ENCODE data around the gene SLC18A2.

DNA sequence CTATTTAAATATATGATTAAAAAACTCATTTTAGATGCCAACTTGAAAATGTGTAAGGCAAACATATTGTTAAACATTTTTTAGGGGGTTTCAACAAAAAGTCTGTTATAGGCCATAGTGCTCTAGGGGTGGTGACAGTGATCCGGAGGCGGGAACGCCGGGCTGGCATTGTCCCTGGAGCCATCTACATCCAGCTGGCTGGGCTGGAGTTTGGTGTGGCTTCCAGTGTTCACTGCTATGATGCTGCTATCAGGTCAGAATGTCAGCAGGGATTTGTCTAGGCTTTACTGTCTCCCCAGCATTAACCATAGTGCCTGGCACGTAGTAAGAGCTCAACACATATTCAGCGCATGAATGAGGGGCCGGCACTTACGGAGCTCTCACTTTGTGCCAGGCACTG is 1.9 kb upstream of the SLC18A2 start:
- TF ChIP-seq CTCF (conservative IDR thresholded peaks at IDR 0.05) = no peak
- TF ChIP-seq ZFX (IDR thresholded peaks at IDR 0.05) = no peak

Measured in C4-2B (cell line).